ENCODE measurements around the gene LIN9.
A peak's percentile ranks its signal among the peaks of the same experiment; 100 is the strongest.
"Not testable (repeated sequence)": the region's sequence is repeated elsewhere in the genome, so short reads cannot be mapped to it uniquely, and the experiment has no call there.

LIN9 gene

DNA sequence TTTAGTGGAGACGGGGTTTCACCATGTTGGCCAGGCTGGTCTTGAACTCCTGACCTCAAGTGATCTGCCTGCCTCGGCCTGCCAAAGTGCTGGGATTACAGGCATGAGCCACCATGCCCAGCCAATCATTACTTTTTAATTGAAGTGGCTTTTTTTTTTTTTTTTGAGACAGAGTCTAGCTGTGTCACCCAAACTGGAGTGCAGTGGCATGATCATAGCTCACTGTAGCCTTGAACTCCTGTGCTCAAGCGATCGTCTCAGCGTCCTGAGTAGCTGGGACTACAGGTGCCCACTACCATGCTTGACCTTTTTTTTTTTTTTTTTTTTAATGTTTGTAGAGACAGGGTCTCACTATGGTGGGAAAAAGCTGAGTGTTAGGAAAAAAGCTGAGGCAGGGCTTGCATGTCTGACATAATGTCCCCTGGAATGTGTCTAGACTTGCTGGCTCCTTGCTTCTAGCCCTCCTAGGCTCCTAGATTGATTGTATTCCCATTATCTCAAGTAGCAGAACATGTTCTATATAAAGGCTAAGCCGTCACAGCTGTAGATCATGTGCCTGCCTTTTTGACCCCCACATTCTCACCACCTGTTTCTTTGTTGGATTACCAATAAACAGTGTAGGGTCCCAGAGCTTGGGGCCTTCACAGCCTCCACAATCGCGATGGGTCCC, 36.6 kb downstream of the LIN9 start:
- DNase-seq = not testable (repeated sequence)

DNA sequence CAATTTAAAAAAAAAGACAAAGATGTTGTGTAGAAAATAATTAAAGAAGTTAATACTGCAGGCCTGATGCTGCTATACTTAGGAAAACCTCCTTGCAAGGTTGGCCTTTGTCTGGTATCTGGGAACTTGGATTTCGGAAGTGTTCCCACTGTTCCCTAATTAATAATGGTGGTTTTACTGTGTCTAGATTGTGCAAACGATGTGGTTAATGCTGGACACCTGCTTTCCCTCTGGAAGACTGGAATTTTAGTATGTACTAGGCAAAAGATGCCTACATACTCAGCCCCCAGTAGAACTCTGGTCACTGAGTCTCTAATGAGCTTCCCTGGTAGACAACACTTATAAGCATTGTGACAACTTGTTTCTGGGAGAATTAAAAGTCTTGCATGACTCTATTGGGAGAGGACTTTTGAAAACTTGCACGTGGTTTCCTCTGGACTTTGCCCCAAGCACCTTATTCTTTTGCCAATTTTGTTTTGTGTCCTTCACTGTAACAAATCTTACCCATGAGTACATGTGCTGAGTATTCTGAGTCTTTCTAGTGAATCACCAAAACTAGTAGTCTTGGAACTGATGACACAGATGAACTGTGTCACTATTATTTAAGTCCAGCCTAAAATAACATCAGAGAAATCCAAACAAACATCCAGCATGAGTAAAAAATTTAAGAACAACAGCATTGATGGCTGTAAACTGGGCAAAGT, 40.4 kb downstream of the LIN9 start:
- no peak for DNase-seq

DNA sequence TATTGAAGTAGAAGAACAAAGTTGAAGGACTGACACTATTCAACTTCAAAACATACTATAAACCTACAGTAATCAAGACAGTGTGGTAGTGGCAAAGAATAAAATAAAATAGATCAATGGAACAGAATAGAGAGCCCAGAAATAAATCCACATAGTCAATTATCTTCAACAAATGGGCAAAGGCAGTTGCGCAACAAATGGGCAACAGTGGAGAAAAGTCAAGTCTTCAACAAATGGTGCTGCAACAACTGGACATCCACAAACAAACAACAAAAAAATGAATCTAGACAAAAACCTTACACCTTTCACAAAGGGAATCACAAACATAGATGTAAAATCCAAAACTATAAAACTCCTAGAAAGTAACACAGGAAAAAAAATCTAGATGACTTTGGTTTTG, 47.1 kb downstream of the LIN9 start:
- no peak for DNase-seq

- DNase-seq = no peak
Observed at GRCh38 chr1:226255380-226255779, 53.6 kb downstream of the LIN9 start.

DNA sequence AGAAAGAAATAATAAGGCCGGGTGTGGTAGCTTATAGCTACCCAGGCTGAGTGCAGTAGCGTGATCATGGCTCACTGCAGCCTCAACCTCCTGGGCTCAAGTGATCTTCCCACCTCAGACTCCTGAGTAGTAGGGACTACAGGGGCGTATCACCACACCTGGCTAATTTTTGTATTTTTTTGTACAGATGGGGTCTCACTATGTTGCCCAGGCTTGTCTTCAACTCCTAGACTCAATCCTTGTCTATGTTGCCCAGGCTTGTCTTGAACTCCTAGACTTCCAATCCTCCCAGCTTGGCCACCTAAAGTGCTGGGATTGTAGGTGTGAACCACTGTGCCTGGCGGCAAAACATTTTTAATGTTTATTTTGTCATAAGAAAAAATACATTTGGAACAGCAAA, 55.0 kb downstream of the LIN9 start:
- no peak for DNase-seq

- DNase-seq = not testable (repeated sequence)
Observed at GRCh38 chr1:226252841-226253240, 56.1 kb downstream of the LIN9 start.

DNA sequence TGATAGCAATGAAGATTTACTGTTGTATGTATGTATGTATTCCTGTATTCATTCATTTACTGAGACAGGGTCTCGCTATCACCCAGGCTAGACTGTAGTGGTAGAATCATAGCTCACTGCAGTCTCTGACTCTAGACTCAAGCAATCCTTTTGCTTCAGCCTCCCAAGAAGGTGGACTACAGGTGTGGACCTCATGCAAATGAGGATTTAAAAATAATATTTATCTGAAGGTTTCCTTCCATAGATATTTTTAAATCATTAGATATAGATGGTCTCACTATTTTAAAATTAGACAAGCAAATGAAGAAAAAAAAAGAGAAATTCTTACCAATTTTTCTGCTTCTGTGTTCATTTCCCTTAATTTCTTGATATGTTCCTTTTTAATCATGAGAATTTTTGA, 58.5 kb downstream of the LIN9 start:
- DNase-seq = no peak

- DNase-seq = no peak
Observed at GRCh38 chr1:226248796-226249195, 60.2 kb downstream of the LIN9 start.

- DNase-seq = no peak
Observed at GRCh38 chr1:226248091-226248490, 60.9 kb downstream of the LIN9 start.

DNA sequence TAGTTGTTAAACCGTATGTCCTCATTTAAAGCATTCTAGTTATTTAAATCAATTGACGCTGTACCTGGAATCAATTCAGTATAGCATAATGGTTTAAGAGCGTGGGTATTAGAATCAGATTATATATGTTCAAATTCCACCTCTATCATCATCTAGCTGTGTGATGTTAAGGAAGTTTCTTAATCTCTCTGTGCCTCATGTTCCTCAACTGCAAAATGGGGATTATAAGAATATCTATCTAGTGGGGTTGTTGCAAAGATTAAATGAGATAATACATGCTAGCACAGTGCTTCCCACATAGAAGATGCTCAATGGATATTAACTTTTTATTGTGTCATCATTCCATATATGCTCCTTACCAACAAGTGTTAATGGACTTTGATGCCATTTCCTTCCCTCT, 69.5 kb downstream of the LIN9 start:
- DNase-seq = no peak

- DNase-seq = no peak
Observed at GRCh38 chr1:226236826-226237225, 72.1 kb downstream of the LIN9 start.

GRCh38 chr1:226233806-226234205, 75.2 kb downstream of the LIN9 start:
- no peak for DNase-seq

- DNase-seq = no peak
Observed at GRCh38 chr1:226233293-226233692, 75.7 kb downstream of the LIN9 start.

DNA sequence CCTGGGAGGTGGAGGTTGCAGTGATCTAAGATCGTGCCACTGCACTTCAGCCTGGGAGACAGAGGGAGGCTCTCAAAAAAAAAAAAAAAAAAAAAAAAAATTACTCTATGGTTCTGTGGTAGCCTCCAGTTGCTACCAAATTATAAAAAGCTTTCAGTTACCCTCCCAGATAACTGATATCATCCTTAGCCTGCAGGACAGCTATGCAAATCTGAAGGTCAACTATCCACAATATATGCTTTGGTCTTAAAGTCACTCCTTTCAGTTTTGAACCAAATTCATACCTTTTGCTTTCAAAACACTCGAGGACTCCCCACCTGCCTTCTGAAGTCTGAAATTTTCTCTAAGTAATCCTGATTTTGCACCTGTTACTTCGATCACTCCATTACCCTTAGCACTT, 82.4 kb downstream of the LIN9 start:
- no peak for DNase-seq

DNA sequence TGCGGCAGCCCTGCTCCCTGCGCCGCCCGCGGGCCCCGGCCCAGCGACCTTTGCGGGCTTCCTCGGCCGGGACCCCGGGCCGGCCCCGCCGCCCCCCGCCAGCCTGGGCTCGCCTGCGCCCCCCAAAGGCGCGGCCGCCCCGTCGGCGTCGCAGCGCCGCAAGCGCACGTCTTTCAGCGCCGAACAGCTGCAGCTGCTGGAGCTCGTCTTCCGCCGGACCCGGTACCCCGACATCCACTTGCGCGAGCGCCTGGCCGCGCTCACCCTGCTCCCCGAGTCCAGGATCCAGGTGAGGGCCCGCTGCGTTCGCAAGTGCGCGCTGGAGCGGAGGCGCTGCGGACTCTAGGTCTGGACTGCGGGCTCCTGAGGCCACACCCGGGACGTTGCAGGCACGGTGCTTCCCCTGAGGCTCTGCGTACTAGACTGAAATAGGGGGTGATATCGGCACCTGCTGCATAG, 85.1 kb downstream of the LIN9 start:
- DNase-seq = peak; percentile 67

DNA sequence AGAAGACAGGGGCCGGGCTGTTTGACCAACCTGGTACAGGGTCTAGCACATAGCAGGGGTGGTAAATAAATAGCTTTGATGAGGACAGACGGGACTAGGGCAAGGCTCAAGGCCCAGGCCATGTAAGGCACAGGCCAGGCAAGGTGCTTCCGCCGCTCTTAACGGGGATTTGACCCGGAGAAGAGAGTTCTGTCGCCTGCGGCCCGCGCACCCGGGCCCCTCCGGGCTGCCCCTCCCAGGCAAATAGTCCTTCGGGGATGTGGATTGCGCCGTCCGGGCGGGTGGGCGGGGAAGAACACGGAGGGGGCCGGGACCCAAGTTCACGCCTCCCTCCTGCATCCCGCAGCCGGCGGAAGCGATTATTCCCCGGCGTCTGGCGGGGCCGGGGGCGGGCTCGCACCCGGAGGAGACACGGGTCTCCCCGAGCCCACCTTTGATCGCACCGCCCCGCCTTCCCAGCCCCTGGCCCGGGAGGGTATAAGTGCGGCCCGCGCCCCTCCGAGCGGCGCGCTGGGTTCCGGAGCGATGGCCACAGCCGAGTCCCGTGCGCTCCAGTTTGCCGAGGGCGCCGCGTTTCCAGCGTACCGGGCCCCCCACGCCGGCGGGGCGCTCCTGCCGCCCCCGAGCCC, 85.7 kb downstream of the LIN9 start, which contains the start of gene MIXL1:
TSS of gene MIXL1 (plus strand) at position 508 of the 629 bp plus-strand sequence. CDS start at position 526, 18 bp downstream.
- peak; percentile 32 for DNase-seq

GRCh38 chr1:226222686-226223085, 86.3 kb downstream of the LIN9 start:
- no peak for DNase-seq

- DNase-seq = no peak
Observed at GRCh38 chr1:226220473-226221189, 88.3 kb downstream of the LIN9 start.

- DNase-seq = no peak
Observed at GRCh38 chr1:226217273-226217672, 91.7 kb downstream of the LIN9 start.

- DNase-seq = no peak
Observed at GRCh38 chr1:226216056-226216455, 92.9 kb downstream of the LIN9 start.

GRCh38 chr1:226215239-226215638, 93.7 kb downstream of the LIN9 start:
- DNase-seq = no peak

- no peak for DNase-seq
Observed at GRCh38 chr1:226212545-226212944, 96.4 kb downstream of the LIN9 start.

GRCh38 chr1:226211181-226211821, 97.7 kb downstream of the LIN9 start:
- no peak for DNase-seq
